ENCODE results near the gene MAMDC2. TPM values are rescaled to one million over a fixed set of nuclear protein-coding genes. Genes with fewer than 3 reads are reported as not detected.
A peak's percentile ranks its signal among the peaks of the same experiment; 100 is the strongest.

Gene MAMDC2
- total and polyA plus RNA-seq, 2 of the 4 experiments (the other 2 are of a cell fraction): 5.0 to 5.2 TPM

- no peak overlapping the region for H3K4me3 ChIP-seq (ENCODE audit: insufficient read depth, low read depth, low read length)
- DNase-seq: peak; percentile 69
- no peak overlapping the region; the same call in 1 of the 2 replicates for H2AK5ac ChIP-seq (ENCODE audit: low read depth, low read length)
- no peaks in the 10 kb centered on the region for H3K9me3 ChIP-seq (ENCODE audit: control insufficient read depth, insufficient read depth, low read length)
- ChIA-PET POLR2A (ENCODE audit: unreplicated experiment) (no interaction called here), CTCF (interaction anchor here (1.3 kb wide), 2 partner anchors 16 to 23 kb away, joined by 3 to 5 read pairs; no protein-coding TSS in a partner anchor)
- no peak overlapping the region for H3K18ac ChIP-seq (ENCODE audit: low read depth, low read length)
- no peak overlapping the region for H3K27ac ChIP-seq (ENCODE audit: insufficient read depth, low read length)
- peak overlapping the region; percentile 34; the same call in 1 of the 2 replicates for H3K14ac ChIP-seq (replicated peaks; ENCODE audit: low read depth, low read length)
- H2BK20ac ChIP-seq (ENCODE audit: low read depth, low read length): peak overlapping the region; percentile 4; the same call in 1 of the 2 replicates
- H3K79me1 ChIP-seq (ENCODE audit: low read depth in 1 of 2, low read length in 2 of 2): no peaks in the 10 kb centered on the region
- no peak overlapping the region for H4K5ac ChIP-seq (ENCODE audit: low read depth, low read length)
- H2BK120ac ChIP-seq (ENCODE audit: low read depth, low read length): no peak overlapping the region
- WGBS, 2 experiments (ENCODE audit: extremely low coverage in 2 of 2, insufficient read length in 1 of 2): 20% methylated on average over 1 of the region's 1 CpG; no CpG with 5 or more reads in 1 of the 2 experiments
- no peaks in the 10 kb centered on the region for H4K20me1 ChIP-seq (ENCODE audit: insufficient read depth, low read length)
- H2AFZ ChIP-seq (replicated peaks; ENCODE audit: low read length, poor library complexity): no peak overlapping the region
- peak; percentile 52 for ATAC-seq (ENCODE audit: low read depth)
- H4K8ac ChIP-seq (ENCODE audit: low read depth in 2 of 2, low read length in 2 of 2): peak overlapping the region in 1 of 2 experiments; percentile 3; a peak in 1 of 4 replicates
- H3K9me1 ChIP-seq (ENCODE audit: insufficient read depth, low read length): no peaks in the 10 kb centered on the region; the same call in 1 of the 2 replicates
- no peak overlapping the region for H2AK9ac ChIP-seq (replicated peaks; ENCODE audit: low read depth, low read length, poor library complexity)
- H2BK15ac ChIP-seq (ENCODE audit: low read depth, low read length): no peak overlapping the region
- H3K27me3 ChIP-seq (ENCODE audit: control insufficient read depth, insufficient read depth, low read length): no peaks in the 10 kb centered on the region
- no peak overlapping the region for H4K91ac ChIP-seq (ENCODE audit: insufficient read depth, low read depth, low read length)
- no peak overlapping the region for H3K9ac ChIP-seq (ENCODE audit: low read depth, low read length)
- no TSS peak for BruUV-seq (replicated peaks)
- TF ChIP-seq CTCF (conservative IDR thresholded peaks at IDR 0.05; ENCODE audit: low read depth, low read length) (no peak), NFE2L2 (IDR thresholded peaks at IDR 0.05; ENCODE audit: low read depth, low read length) (no peak), MXI1 (IDR thresholded peaks at IDR 0.05; ENCODE audit: borderline replicate concordance, low read depth, low read length) (no peak), CHD1 (IDR thresholded peaks at IDR 0.05; ENCODE audit: low read depth, low read length) (no peak), RCOR1 (IDR thresholded peaks at IDR 0.05; ENCODE audit: insufficient replicate concordance, low read length) (no peak), MAZ (IDR thresholded peaks at IDR 0.05; ENCODE audit: borderline replicate concordance, low read depth, low read length) (no peak), CEBPB (IDR thresholded peaks at IDR 0.05; ENCODE audit: low read depth, low read length) (no peak), SMC3 (IDR thresholded peaks at IDR 0.05; ENCODE audit: low read depth, low read length) (no peak), RAD21 (IDR thresholded peaks at IDR 0.05; ENCODE audit: low read length) (no peak), POLR2A (IDR thresholded peaks at IDR 0.05; ENCODE audit: low read depth, low read length) (no peak), FOS (IDR thresholded peaks at IDR 0.05; ENCODE audit: low read depth, low read length) (no peak), USF2 (IDR thresholded peaks at IDR 0.05; ENCODE audit: low read depth, low read length) (no peak), MAFK (IDR thresholded peaks at IDR 0.05; ENCODE audit: low read depth, low read length) (no peak), BHLHE40 (IDR thresholded peaks at IDR 0.05; ENCODE audit: low read depth, low read length) (no peak), RFX5 (IDR thresholded peaks at IDR 0.05; ENCODE audit: low read depth, low read length) (no peak), ELK1 (IDR thresholded peaks at IDR 0.05; ENCODE audit: borderline replicate concordance, low read depth, low read length) (no peak)
- no peak overlapping the region for H3K4ac ChIP-seq (ENCODE audit: low read depth, low read length)
- no peak overlapping the region for H3K23ac ChIP-seq (ENCODE audit: low read depth, low read length)
- H3K4me1 ChIP-seq (ENCODE audit: control insufficient read depth, insufficient read depth, low read length): peaks cover 6% of the 10 kb centered on the region
- H2BK5ac ChIP-seq (ENCODE audit: low read depth, low read length, poor library complexity, severe bottlenecking): no peak overlapping the region
- H3K4me2 ChIP-seq (ENCODE audit: low read depth, low read length): no peak overlapping the region
- intact Hi-C loops (cut with micrococcal nuclease): no loop called here
- dilution Hi-C loops (cut with HindIII; ENCODE audit: low sequenced_read_pairs, unreplicated experiment): no loop called here
- in situ Hi-C loops (cut with MboI; ENCODE audit: low sequenced_read_pairs): no loop called here
- H3K56ac ChIP-seq (ENCODE audit: extremely low read depth, insufficient read depth, low read length): no peak overlapping the region
- no peaks in the 10 kb centered on the region for H3K36me3 ChIP-seq (ENCODE audit: control insufficient read depth, insufficient read depth, low read length)
These were observed 93.0 kb downstream of the MAMDC2 start for GRCh38 chr9:70136632-70137031.

Data from IMR-90 (cell line).